Trophoblast cell (in vitro differentiated cells and primary cell): ENCODE measurements around the gene PPP1R14B.

Experiments
- DNase-seq, 2 donors: peaks; one replicate each; pipeline ENCODE4 v3.0.0-alpha.2; 2016
- H2AFZ ChIP-seq: 2 replicates; pipeline ENCODE4 v1.6.1; 2013; ENCODE audit warnings: low read length, moderate library complexity, mild to moderate bottlenecking; ENCODE audit not compliant: insufficient read depth, poor library complexity
- H2AK5ac ChIP-seq: 2 replicates; pipeline ENCODE4 v1.6.1; 2013; ENCODE audit warnings: mild to moderate bottlenecking, low read length
- H2BK120ac ChIP-seq: 2 replicates; pipeline ENCODE4 v1.6.1; 2013; ENCODE audit warnings: low read length, mild to moderate bottlenecking, moderate library complexity; ENCODE audit not compliant: insufficient read depth, poor library complexity
- H2BK12ac ChIP-seq: 2 replicates; pipeline ENCODE4 v1.6.1; 2013; ENCODE audit warnings: mild to moderate bottlenecking, low read length, moderate library complexity
- H2BK5ac ChIP-seq: 2 replicates; pipeline ENCODE4 v1.6.1; 2013; ENCODE audit warnings: low read length, low read depth, moderate library complexity, mild to moderate bottlenecking; ENCODE audit not compliant: poor library complexity
- H3K14ac ChIP-seq: 2 replicates; pipeline ENCODE4 v1.6.1; 2013; ENCODE audit warnings: mild to moderate bottlenecking, low read length
- H3K18ac ChIP-seq: 2 replicates; pipeline ENCODE4 v1.6.1; 2013; ENCODE audit warnings: mild to moderate bottlenecking, low read length
- H3K23ac ChIP-seq: 2 replicates; pipeline ENCODE4 v1.6.1; 2013; ENCODE audit warnings: low read length
- H3K27ac ChIP-seq: 2 replicates; pipeline ENCODE4 v1.5.1; 2013; ENCODE audit warnings: low read depth, mild to moderate bottlenecking, inconsistent platforms, low read length, moderate library complexity
- H3K27me3 ChIP-seq: 2 replicates; pipeline ENCODE4 v1.6.1; 2013; ENCODE audit warnings: inconsistent platforms, mild to moderate bottlenecking, low read length, moderate library complexity; ENCODE audit not compliant: insufficient read depth
- H3K36me3 ChIP-seq, 2 experiments: 1 replicate in 1 of 2; 2 replicates in 1 of 2; pipeline ENCODE4 v1.6.1; 2013; ENCODE audit warnings: low read length in 2 of 2, mild to moderate bottlenecking in 2 of 2, moderate library complexity in 1 of 2; ENCODE audit not compliant: insufficient read depth in 2 of 2, control insufficient read depth in 1 of 2
- H3K4ac ChIP-seq: 2 replicates; pipeline ENCODE4 v1.6.1; 2013; ENCODE audit warnings: low read depth, mild to moderate bottlenecking, low read length, moderate library complexity
- H3K4me1 ChIP-seq, 2 experiments: 1 replicate in 1 of 2; 2 replicates in 1 of 2; pipeline ENCODE4 v1.6.1; 2013; ENCODE audit warnings: low read length in 2 of 2, mild to moderate bottlenecking in 2 of 2, moderate library complexity in 1 of 2; ENCODE audit not compliant: insufficient read depth in 2 of 2, control insufficient read depth in 1 of 2
- H3K4me2 ChIP-seq: 2 replicates; pipeline ENCODE4 v1.6.1; 2013; ENCODE audit warnings: inconsistent platforms, mild to moderate bottlenecking, low read length, moderate library complexity
- H3K4me3 ChIP-seq: 2 replicates; pipeline ENCODE4 v1.5.1; 2013; ENCODE audit warnings: mild to moderate bottlenecking, low read depth, low read length, inconsistent platforms
- H3K79me1 ChIP-seq: one replicate; pipeline ENCODE4 v1.6.1; 2013; ENCODE audit warnings: low read length
- H3K79me2 ChIP-seq: 2 replicates; pipeline ENCODE4 v1.6.1; 2013; ENCODE audit warnings: low read length, mild to moderate bottlenecking; ENCODE audit not compliant: control insufficient read depth, insufficient read depth, poor library complexity
- H3K9ac ChIP-seq: 2 replicates; pipeline ENCODE4 v1.6.1; 2013; ENCODE audit warnings: mild to moderate bottlenecking, low read length
- H3K9me3 ChIP-seq: 2 replicates; pipeline ENCODE4 v1.6.1; 2013; ENCODE audit warnings: low read depth, mild to moderate bottlenecking, control low read depth, inconsistent platforms, low read length; ENCODE audit not compliant: insufficient read depth
- H4K12ac ChIP-seq: 2 replicates; pipeline ENCODE4 v1.6.1; 2013; ENCODE audit warnings: low read depth, mild to moderate bottlenecking, low read length, moderate library complexity
- H4K8ac ChIP-seq: 2 replicates; pipeline ENCODE4 v1.6.1; 2013; ENCODE audit warnings: low read depth, mild to moderate bottlenecking, low read length, moderate library complexity
- H4K91ac ChIP-seq: one replicate; pipeline ENCODE4 v1.6.1; 2013; ENCODE audit warnings: low read depth, mild to moderate bottlenecking, low read length, moderate library complexity
- WGBS: extraction: QIAGEN DNeasy Blood & Tissue Kit; methylation state at CpG from one replicate; pipeline ENCODE4 v1.1.7; 2013; ENCODE audit warnings: missing lambda C conversion rate; ENCODE audit not compliant: insufficient read length, insufficient coverage; ENCODE audit errors: extremely low coverage; 5-methylcytosine and 5-hydroxymethylcytosine counted together

Gene PPP1R14B

GRCh38 chr11:64241491-64242374 lies 5.0 kb downstream of the PPP1R14B start:
- DNase-seq, result peak in 1 of 2 donors; percentile 41
- no CpG with 5 or more reads among the region's 63 CpGs for WGBS

DNA sequence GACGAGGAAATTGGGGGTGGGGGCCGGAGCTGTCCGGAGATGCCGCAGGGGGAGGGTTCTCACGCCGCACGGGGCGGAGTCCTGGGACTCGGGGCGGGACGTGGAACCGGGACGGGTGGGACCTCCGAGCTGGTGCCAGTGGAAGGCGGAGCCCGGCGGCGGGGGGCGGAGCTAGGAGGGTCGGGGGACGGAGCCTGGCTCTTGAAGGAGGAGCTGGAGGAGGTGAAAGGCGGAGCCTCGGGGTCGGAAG lies 5.6 kb downstream of the PPP1R14B start:
- peak overlapping the region; percentile 69 for H2AK5ac ChIP-seq
- H4K91ac ChIP-seq, result peak overlapping the region; percentile 99
- H4K12ac ChIP-seq, result peak overlapping the region; percentile 95
- no peak overlapping the region for H2BK12ac ChIP-seq
- peak overlapping the region; percentile 68 for H3K9ac ChIP-seq
- H3K18ac ChIP-seq, result peak overlapping the region; percentile 87
- H3K79me1 ChIP-seq, result peaks cover 33% of the 10 kb centered on the region
- peak overlapping the region; percentile 98 for H3K14ac ChIP-seq
- H3K4me1 ChIP-seq, result peaks cover 28 to 37% of the 10 kb centered on the region in 2 experiments
- no peak overlapping the region for H3K23ac ChIP-seq
- H3K27ac ChIP-seq, result peak overlapping the region; percentile 95
- peaks cover 27% of the 10 kb centered on the region for H3K79me2 ChIP-seq
- peak overlapping the region; percentile 97 for H3K4ac ChIP-seq
- peaks cover 42 to 47% of the 10 kb centered on the region in 2 experiments for H3K36me3 ChIP-seq
- H3K9me3 ChIP-seq, result peaks cover 2% of the 10 kb centered on the region
- peak overlapping the region; percentile 76 for H3K4me3 ChIP-seq
- H2AFZ ChIP-seq, result peak overlapping the region; percentile 87
- no peaks in the 10 kb centered on the region for H3K27me3 ChIP-seq
- H3K4me2 ChIP-seq, result peak overlapping the region; percentile 68
- peak overlapping the region; percentile 99 for H4K8ac ChIP-seq
- no CpG with 5 or more reads among the region's 24 CpGs for WGBS
- H2BK5ac ChIP-seq, result peak overlapping the region; percentile 98
- DNase-seq, result peak; percentile 99 to 100
- H2BK120ac ChIP-seq, result peak overlapping the region; percentile 98

More at GRCh38 chr11:64241491-64242374, 5.0 kb downstream of the PPP1R14B start:
- H3K4ac ChIP-seq, result peak overlapping the region; percentile 93
- H3K4me2 ChIP-seq, result peak overlapping the region; percentile 94
- peak overlapping the region; percentile 99 for H4K91ac ChIP-seq
- H4K12ac ChIP-seq, result peak overlapping the region; percentile 93
- H3K9me3 ChIP-seq, result peaks cover 2% of the 10 kb centered on the region
- peak overlapping the region; percentile 94 for H2BK5ac ChIP-seq
- H3K18ac ChIP-seq, result peak overlapping the region; percentile 96
- no peaks in the 10 kb centered on the region for H3K27me3 ChIP-seq
- H3K79me1 ChIP-seq, result peaks cover 35% of the 10 kb centered on the region
- H3K36me3 ChIP-seq, result peaks cover 41 to 47% of the 10 kb centered on the region in 2 experiments
- H3K27ac ChIP-seq, result peak overlapping the region; percentile 95
- peak overlapping the region; percentile 92 for H3K14ac ChIP-seq
- H4K8ac ChIP-seq, result peak overlapping the region; percentile 93
- no peak overlapping the region for H2BK12ac ChIP-seq
- H3K9ac ChIP-seq, result peak overlapping the region; percentile 84
- H3K4me1 ChIP-seq, result peaks cover 28 to 37% of the 10 kb centered on the region in 2 experiments
- H2AFZ ChIP-seq, result peak overlapping the region; percentile 87
- H2AK5ac ChIP-seq, result peak overlapping the region; percentile 80
- peak overlapping the region; percentile 71 for H3K4me3 ChIP-seq
- no peak overlapping the region for H3K23ac ChIP-seq
- H2BK120ac ChIP-seq, result peak overlapping the region; percentile 79
- peaks cover 29% of the 10 kb centered on the region for H3K79me2 ChIP-seq

DNA sequence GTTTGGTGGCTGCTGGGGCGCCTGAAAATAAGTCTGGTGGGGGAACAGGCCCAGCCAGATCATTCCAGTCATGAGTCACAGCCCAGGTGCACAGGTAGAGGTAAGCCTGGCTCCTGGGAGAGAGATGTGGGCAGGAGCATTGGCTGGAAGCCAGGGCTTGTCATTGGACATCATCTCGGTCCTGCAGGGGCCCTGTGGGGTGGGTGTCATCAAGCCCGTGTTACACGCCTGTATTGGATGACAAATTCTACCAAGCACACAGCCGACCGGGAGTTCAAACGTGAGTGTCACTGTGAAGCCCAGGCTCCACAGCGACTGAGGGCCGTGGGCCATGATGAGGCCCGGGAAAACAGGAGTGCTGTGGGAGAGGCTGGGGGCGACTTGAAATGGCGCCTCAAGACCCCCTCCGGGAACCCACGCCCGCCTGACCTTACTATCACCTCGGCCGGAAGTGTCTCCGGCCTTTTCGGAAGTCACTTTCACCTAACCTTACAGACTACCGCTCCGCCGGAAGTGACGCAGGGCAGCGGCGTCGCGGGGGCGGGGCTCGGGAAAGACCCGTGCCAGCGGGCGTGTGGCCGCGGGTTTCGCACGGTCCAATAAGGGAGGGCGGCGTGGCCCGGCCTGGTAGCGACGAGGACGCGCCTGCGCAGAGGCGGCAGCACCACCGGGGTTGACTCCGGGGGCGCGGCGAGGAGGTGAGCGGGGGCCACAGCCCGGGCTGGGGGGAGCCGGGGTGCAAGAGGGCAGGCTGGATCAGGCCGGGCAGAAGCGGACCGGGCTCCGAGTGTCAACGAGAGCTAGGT lies 6.1 kb downstream of the PPP1R14B start, which contains the start of gene FKBP2:
Gene FKBP2, plus strand, starts transcription at position 661 of the 806 bp plus-strand sequence. CDS start 1,293 bp downstream, outside the sequence.
- peaks cover 44 to 47% of the 10 kb centered on the region in 2 experiments for H3K36me3 ChIP-seq
- peaks cover 28% of the 10 kb centered on the region for H3K79me1 ChIP-seq
- peak within 1 kb of the TSS; percentile 96 for H3K18ac ChIP-seq
- peaks cover 28 to 36% of the 10 kb centered on the region in 2 experiments for H3K4me1 ChIP-seq
- H2AFZ ChIP-seq, result peak within 1 kb of the TSS; percentile 87
- H3K4me2 ChIP-seq, result peak within 1 kb of the TSS; percentile 94
- H3K79me2 ChIP-seq, result peaks cover 22% of the 10 kb centered on the region
- H3K9me3 ChIP-seq, result no peaks in the 10 kb centered on the region
- peak within 1 kb of the TSS; percentile 97 for H4K12ac ChIP-seq
- peak within 1 kb of the TSS; percentile 39 for H2BK12ac ChIP-seq
- H3K4me3 ChIP-seq, result peak within 1 kb of the TSS; percentile 76
- peak within 1 kb of the TSS; percentile 95 for H3K27ac ChIP-seq
- H4K8ac ChIP-seq, result peak within 1 kb of the TSS; percentile 99
- H4K91ac ChIP-seq, result peak within 1 kb of the TSS; percentile 99
- peak within 1 kb of the TSS; percentile 97 for H3K4ac ChIP-seq
- WGBS, result no CpG with 5 or more reads among the region's 58 CpGs
- peak within 1 kb of the TSS; percentile 98 for H3K14ac ChIP-seq
- H2BK5ac ChIP-seq, result peak within 1 kb of the TSS; percentile 98
- H3K9ac ChIP-seq, result peak within 1 kb of the TSS; percentile 84
- H3K23ac ChIP-seq, result no peak within 1 kb of the TSS
- peak; percentile 97 to 99 for DNase-seq
- peak within 1 kb of the TSS; percentile 98 for H2BK120ac ChIP-seq
- no peaks in the 10 kb centered on the region for H3K27me3 ChIP-seq
- peak within 1 kb of the TSS; percentile 89 for H2AK5ac ChIP-seq
